ENCODE results near the gene PAAF1.

GRCh38 chr11:73961321-73961720, 84.5 kb downstream of the PAAF1 start:
- no peak for TF ChIP-seq CTCF (IDR thresholded peaks at IDR 0.05 in 8 of 11, conservative IDR thresholded peaks at IDR 0.05 in 3 of 11)
- TF ChIP-seq POLR2AphosphoS5 (IDR thresholded peaks at IDR 0.05), result no peak
